Measurements from ENCODE around the gene NRIP3. TPM values are rescaled to one million over a fixed set of nuclear protein-coding genes. Genes with fewer than 3 reads are reported as not detected.

Gene NRIP3
- total RNA-seq, 1 experiment from 2014 or later: 2.1 TPM

- no peak for TF ChIP-seq CTCF (conservative IDR thresholded peaks at IDR 0.05)
- Histone ChIP-seq H2AFZ (no peak overlapping the region), H3K4me2 (no peak overlapping the region), H3K79me2 (ENCODE audit: low read depth) (no peaks in the 10 kb centered on the region), H3K4me3 (no peak overlapping the region), H3K27ac (no peak overlapping the region), H3K9me3 (ENCODE audit: insufficient read depth, low read depth) (no peaks in the 10 kb centered on the region), H3K27me3 (ENCODE audit: insufficient read depth, low read depth) (no peaks in the 10 kb centered on the region), H3F3A (ENCODE audit: insufficient read depth, low read depth) (no peaks in the 10 kb centered on the region), H3K9me2 (ENCODE audit: insufficient read depth) (no peaks in the 10 kb centered on the region), H3K36me3 (ENCODE audit: low read depth) (no peaks in the 10 kb centered on the region), H3K4me1 (replicated peaks; ENCODE audit: insufficient read depth) (no peaks in the 10 kb centered on the region), H4K20me1 (ENCODE audit: insufficient read depth) (no peaks in the 10 kb centered on the region)
- no TSS peak for BruUV-seq (replicated peaks)
- POLR2A ChIA-PET (ENCODE audit: unreplicated experiment): no interaction called here
- CTCF ChIA-PET: no interaction called here
- no peak for DNase-seq
- intact Hi-C loops (cut with micrococcal nuclease; ENCODE audit: unreplicated experiment): no loop called here
Measured at GRCh38 chr11:9028581-9028980, 24.8 kb upstream of the NRIP3 start.

GRCh38 chr11:9025101-9025850, 21.5 kb upstream of the NRIP3 start:
- Histone ChIP-seq H3F3A (ENCODE audit: insufficient read depth, low read depth) (no peaks in the 10 kb centered on the region), H3K4me3 (no peak overlapping the region), H3K4me1 (replicated peaks; ENCODE audit: insufficient read depth) (no peaks in the 10 kb centered on the region), H3K9me3 (ENCODE audit: insufficient read depth, low read depth) (no peaks in the 10 kb centered on the region), H3K4me2 (no peak overlapping the region), H3K9me2 (ENCODE audit: insufficient read depth) (no peaks in the 10 kb centered on the region), H3K27me3 (ENCODE audit: insufficient read depth, low read depth) (no peaks in the 10 kb centered on the region), H3K79me2 (ENCODE audit: low read depth) (no peaks in the 10 kb centered on the region), H2AFZ (no peak overlapping the region), H3K27ac (no peak overlapping the region), H3K36me3 (ENCODE audit: low read depth) (no peaks in the 10 kb centered on the region), H4K20me1 (ENCODE audit: insufficient read depth) (no peaks in the 10 kb centered on the region)
- BruUV-seq (replicated peaks): no TSS peak
- DNase-seq: no peak
- TF ChIP-seq EZH2 (IDR thresholded peaks at IDR 0.05; ENCODE audit: low read depth) (no peak), CTCF (conservative IDR thresholded peaks at IDR 0.05) (no peak)
- intact Hi-C loops (cut with micrococcal nuclease; ENCODE audit: unreplicated experiment): no loop called here
- ChIA-PET CTCF (no interaction called here), POLR2A (ENCODE audit: unreplicated experiment) (no interaction called here)

- Histone ChIP-seq H3K27me3 (ENCODE audit: insufficient read depth, low read depth) (no peaks in the 10 kb centered on the region), H3K9me3 (ENCODE audit: insufficient read depth, low read depth) (no peaks in the 10 kb centered on the region), H4K20me1 (ENCODE audit: insufficient read depth) (no peaks in the 10 kb centered on the region), H3K79me2 (ENCODE audit: low read depth) (no peaks in the 10 kb centered on the region), H3K9me2 (ENCODE audit: insufficient read depth) (no peaks in the 10 kb centered on the region), H3K27ac (no peak overlapping the region), H3K36me3 (ENCODE audit: low read depth) (no peaks in the 10 kb centered on the region), H3K4me1 (replicated peaks; ENCODE audit: insufficient read depth) (no peaks in the 10 kb centered on the region), H3K4me2 (no peak overlapping the region), H3K4me3 (no peak overlapping the region), H3F3A (ENCODE audit: insufficient read depth, low read depth) (no peaks in the 10 kb centered on the region), H2AFZ (no peak overlapping the region)
- no peak for DNase-seq
- CTCF ChIA-PET: no interaction called here
- POLR2A ChIA-PET (ENCODE audit: unreplicated experiment): interaction anchor here (0.5 kb wide), 1 partner anchor 647 kb away, joined by 12 read pairs; no protein-coding TSS in a partner anchor
- TF ChIP-seq CTCF (conservative IDR thresholded peaks at IDR 0.05): no peak
- no peak for TF ChIP-seq EZH2 (IDR thresholded peaks at IDR 0.05; ENCODE audit: low read depth)
- intact Hi-C loops (cut with micrococcal nuclease; ENCODE audit: unreplicated experiment): no loop called here
- BruUV-seq (replicated peaks): no TSS peak
Measured at GRCh38 chr11:9022961-9023680, 19.3 kb upstream of the NRIP3 start.
